ENCODE measurements around the gene SLC9A9. TPM values are rescaled to one million over a fixed set of nuclear protein-coding genes. Genes with fewer than 3 reads are reported as not detected.

SLC9A9 gene
- total and polyA plus RNA-seq, 9 of the 15 experiments (the other 6 are each of a cell fraction or from before 2014, with no cell fraction given): 0.03 to 0.13 TPM; not detected in 7

DNA sequence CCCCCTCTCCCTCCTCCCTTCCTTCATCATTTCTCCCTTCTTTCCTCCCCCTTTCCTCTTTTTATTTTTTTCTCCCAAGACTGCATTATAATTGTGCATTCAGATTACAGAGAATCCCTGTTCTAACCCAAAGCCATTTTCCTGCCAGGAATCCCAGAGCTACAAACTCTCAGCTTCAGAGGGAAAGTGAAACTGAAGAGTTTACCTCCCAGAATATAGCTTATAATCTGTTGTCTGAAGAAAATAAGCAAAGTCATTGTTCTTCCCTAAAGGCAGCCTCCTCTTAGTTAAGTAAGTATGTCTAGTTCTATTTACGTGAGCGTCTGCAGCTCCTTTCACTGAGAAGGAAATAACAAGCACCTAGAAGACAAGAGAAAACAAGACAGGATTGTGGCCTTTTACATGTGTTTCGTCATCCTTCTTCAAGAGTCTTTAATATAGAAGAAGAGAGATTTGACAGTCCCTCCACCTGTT is 631.5 kb downstream of the SLC9A9 start (continued):
- TF ChIP-seq, protein P1, sequence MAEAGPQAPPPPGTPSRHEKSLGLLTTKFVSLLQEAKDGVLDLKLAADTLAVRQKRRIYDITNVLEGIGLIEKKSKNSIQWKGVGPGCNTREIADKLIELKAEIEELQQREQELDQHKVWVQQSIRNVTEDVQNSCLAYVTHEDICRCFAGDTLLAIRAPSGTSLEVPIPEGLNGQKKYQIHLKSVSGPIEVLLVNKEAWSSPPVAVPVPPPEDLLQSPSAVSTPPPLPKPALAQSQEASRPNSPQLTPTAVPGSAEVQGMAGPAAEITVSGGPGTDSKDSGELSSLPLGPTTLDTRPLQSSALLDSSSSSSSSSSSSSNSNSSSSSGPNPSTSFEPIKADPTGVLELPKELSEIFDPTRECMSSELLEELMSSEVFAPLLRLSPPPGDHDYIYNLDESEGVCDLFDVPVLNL (CRISPR knock-in tag; IDR thresholded peaks at IDR 0.05; ENCODE audit: low read depth): no peak
- TF ChIP-seq, protein P2, sequence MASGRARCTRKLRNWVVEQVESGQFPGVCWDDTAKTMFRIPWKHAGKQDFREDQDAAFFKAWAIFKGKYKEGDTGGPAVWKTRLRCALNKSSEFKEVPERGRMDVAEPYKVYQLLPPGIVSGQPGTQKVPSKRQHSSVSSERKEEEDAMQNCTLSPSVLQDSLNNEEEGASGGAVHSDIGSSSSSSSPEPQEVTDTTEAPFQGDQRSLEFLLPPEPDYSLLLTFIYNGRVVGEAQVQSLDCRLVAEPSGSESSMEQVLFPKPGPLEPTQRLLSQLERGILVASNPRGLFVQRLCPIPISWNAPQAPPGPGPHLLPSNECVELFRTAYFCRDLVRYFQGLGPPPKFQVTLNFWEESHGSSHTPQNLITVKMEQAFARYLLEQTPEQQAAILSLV (tag; IDR thresholded peaks at IDR 0.05): no peak
- TF ChIP-seq CEBPG (CRISPR knock-in tag; IDR thresholded peaks at IDR 0.05) (no peak), CEBPG (tag; conservative IDR thresholded peaks at IDR 0.05 in 1 of 2, IDR thresholded peaks at IDR 0.05 in 1 of 2) (peak; percentile 41 to 53; a peak in 2 of 4 replicates), MAFF (IDR thresholded peaks at IDR 0.05; ENCODE audit: low read length) (peak; percentile 70; the same call in 1 of the 2 replicates), RAD21 (CRISPR knock-in tag; conservative IDR thresholded peaks at IDR 0.05 in 1 of 2, IDR thresholded peaks at IDR 0.05 in 1 of 2) (0 out of 4 replicates have a peak, but pooled peaks of 1 of the 2 experiments have one; percentile 8), BRD9 (IDR thresholded peaks at IDR 0.05; ENCODE audit: low read depth, partially characterized antibody) (peak; percentile 55), ZNF655 (CRISPR knock-in tag; IDR thresholded peaks at IDR 0.05) (no peak), EHMT2 (IDR thresholded peaks at IDR 0.05) (peak; percentile 47; the same call in 1 of the 2 replicates), TCF7 (IDR thresholded peaks at IDR 0.05; ENCODE audit: borderline replicate concordance) (no peak), ZNF592 (IDR thresholded peaks at IDR 0.05) (peak; percentile 34; the same call in 1 of the 2 replicates)
- TF ChIP-seq, protein P3, sequence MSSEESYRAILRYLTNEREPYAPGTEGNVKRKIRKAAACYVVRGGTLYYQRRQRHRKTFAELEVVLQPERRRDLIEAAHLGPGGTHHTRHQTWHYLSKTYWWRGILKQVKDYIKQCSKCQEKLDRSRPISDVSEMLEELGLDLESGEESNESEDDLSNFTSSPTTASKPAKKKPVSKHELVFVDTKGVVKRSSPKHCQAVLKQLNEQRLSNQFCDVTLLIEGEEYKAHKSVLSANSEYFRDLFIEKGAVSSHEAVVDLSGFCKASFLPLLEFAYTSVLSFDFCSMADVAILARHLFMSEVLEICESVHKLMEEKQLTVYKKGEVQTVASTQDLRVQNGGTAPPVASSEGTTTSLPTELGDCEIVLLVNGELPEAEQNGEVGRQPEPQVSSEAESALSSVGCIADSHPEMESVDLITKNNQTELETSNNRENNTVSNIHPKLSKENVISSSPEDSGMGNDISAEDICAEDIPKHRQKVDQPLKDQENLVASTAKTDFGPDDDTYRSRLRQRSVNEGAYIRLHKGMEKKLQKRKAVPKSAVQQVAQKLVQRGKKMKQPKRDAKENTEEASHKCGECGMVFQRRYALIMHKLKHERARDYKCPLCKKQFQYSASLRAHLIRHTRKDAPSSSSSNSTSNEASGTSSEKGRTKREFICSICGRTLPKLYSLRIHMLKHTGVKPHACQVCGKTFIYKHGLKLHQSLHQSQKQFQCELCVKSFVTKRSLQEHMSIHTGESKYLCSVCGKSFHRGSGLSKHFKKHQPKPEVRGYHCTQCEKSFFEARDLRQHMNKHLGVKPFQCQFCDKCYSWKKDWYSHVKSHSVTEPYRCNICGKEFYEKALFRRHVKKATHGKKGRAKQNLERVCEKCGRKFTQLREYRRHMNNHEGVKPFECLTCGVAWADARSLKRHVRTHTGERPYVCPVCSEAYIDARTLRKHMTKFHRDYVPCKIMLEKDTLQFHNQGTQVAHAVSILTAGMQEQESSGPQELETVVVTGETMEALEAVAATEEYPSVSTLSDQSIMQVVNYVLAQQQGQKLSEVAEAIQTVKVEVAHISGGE (CRISPR knock-in tag; IDR thresholded peaks at IDR 0.05): no peak
- TF ChIP-seq, protein P4, sequence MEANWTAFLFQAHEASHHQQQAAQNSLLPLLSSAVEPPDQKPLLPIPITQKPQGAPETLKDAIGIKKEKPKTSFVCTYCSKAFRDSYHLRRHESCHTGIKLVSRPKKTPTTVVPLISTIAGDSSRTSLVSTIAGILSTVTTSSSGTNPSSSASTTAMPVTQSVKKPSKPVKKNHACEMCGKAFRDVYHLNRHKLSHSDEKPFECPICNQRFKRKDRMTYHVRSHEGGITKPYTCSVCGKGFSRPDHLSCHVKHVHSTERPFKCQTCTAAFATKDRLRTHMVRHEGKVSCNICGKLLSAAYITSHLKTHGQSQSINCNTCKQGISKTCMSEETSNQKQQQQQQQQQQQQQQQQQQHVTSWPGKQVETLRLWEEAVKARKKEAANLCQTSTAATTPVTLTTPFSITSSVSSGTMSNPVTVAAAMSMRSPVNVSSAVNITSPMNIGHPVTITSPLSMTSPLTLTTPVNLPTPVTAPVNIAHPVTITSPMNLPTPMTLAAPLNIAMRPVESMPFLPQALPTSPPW (CRISPR knock-in tag; IDR thresholded peaks at IDR 0.05): peak; percentile 41; the same call in 1 of the 2 replicates
